Right ventricle myocardium superior (tissue), 1 donor: ENCODE results near the gene ZNF425. TPM values are rescaled to one million over a fixed set of nuclear protein-coding genes. Genes with fewer than 3 reads are reported as not detected.
"Not testable (repeated sequence)": the region's sequence is repeated elsewhere in the genome, so short reads cannot be mapped to it uniquely, and the experiment has no call there.

Experiments
- ATAC-seq: fragments of 200-7000 bp; cut with Tn5 transposase; one replicate; pipeline ENCODE4 v1.9.1; 2020; ENCODE audit warnings: mild to moderate bottlenecking; ENCODE audit not compliant: poor library complexity
- DNase-seq: peaks from one replicate; pipeline ENCODE4 v3.0.0-alpha.2; 2020
- intact Hi-C: fragments of 100-400 bp; cut with DNase I; formaldehyde crosslinking; loops from one replicate; pipeline ENCODE4 v1.11.2; 2022
- total RNA-seq: library from RNA; stranded (reverse); fragmentation: NEBNext Ultra II Directional; extraction: Animal tissue kit (Norgen Biotek cat#: 25700); gene quantifications from one replicate; pipeline ENCODE4 v1.2.1, GENCODE V29; 2021
- donor health status: DM: no; HTN: yes; CAD: no; lungs with severe emphysema.

The ZNF425 gene
- total RNA-seq, 1 donor from 2014 or later = 0.38 TPM

DNA sequence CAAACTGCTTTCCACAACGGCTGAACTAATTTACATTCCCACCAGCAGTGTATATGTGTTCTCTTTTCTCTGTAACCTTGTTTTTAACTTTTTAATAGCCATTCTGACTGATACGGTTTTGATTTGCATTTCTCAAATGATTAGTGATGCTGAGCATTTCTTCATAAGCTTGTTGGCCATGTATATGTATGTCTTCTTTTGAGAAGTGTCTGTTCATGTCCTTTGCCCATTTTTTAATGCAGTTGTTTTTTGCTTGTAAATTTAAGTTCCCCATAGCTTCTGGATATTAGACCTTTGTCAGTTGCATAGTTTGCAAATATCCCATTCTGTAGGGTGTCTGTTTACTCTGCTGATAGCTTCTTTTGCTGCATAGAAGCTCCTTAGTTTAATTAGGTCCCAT is 41.7 kb downstream of the ZNF425 start:
- ATAC-seq (no peak), DNase-seq (no peak)
- intact Hi-C loops = no loop called here

DNA sequence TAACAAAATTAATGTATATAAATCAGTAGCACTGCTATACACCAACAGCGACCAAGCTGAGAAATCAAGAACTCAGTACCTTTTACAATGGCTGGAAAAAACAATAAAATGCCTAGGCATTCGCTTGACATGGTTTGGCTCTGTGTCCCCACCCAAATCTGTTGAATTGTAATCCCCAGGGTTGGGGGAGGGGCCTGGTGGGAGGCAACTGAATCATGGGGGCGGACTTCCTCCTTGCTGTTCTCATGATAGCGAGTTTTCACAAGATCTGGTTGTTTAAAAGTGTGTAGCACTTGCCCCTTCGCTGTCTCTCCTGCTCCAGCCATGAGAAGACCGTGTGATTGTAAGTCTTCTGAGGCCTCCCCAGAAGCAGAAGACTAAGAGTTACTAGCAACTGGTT is 44.2 kb downstream of the ZNF425 start:
- intact Hi-C loops = no loop called here
- DNase-seq = no peak
- no peak for ATAC-seq

DNA sequence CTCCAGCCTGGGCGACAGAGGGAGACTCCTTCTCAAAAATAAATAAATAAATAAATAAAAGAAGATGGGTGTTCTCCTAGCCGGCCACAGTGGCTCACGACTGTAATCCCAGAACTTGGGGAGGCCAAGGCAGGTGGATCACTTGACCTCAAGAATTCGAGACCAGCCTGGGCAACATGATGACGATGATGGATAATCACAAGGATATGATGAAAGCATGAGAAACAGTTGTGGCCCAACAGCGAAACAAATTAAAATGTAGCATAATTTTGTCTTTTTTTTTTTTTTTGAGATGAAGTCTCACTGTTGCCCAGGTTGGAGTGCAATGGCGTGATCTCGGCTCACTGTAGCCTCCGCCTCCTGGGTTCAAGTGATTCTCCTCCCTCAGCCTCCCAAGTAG is 48.5 kb downstream of the ZNF425 start:
- DNase-seq (no peak), ATAC-seq (no peak)
- intact Hi-C loops = no loop called here

DNA sequence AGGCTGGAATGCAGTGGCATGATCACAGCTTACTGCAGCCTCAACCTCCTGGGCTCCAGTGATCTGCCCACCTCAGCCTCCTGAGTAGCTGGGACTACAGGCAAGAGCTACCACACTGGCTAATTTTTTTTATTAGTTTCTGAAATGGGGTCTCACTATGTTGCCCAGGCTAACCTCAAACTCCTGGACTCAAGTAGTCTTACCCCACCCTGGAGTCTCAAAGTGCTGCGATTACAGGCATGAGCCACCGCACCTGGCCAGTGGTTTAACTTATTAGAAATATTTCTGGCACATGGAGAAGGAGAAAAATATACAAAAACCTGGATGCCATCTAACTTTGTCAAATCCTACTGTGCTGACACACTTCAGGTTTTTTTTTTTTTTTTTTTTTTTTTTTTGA is 50.8 kb downstream of the ZNF425 start:
- ATAC-seq (no peak), DNase-seq (no peak)
- intact Hi-C loops = no loop called here

DNA sequence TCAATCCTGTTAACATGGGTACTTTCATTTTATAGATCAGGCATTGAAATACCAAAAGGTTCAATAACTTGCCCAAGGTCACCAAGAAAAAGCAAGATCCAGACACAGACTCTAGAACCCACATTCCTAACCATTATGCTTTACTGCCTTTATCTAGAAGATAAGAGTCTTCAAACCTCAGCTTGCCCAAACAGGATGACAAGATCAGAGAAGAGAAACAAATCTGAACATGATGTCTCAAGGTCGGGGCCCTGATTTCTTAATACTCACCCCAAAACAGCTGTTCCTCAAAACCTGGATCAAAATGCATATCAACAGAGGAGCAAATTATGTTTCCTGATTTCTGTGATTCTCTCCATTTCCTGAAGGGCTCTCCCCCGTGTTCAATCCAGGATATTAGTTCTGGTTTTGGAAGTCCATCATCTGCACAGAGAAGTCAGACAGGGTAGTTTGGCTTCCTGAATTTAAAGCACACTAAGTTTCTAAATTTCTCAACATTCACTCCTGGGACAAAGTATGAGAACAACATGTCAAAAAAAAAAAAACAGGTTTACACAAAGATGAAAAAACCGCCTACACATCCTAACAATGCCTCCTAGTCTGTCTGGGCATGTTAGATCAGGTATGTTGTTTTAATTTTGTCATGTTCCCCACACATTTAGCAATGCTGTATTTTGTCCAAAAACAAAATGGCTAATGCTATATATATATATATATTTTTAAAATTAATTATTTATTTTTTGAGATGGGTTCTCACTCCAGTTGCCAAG is 51.8 kb downstream of the ZNF425 start:
- DNase-seq (no peak), ATAC-seq (no peak)
- intact Hi-C loops = no loop called here

DNA sequence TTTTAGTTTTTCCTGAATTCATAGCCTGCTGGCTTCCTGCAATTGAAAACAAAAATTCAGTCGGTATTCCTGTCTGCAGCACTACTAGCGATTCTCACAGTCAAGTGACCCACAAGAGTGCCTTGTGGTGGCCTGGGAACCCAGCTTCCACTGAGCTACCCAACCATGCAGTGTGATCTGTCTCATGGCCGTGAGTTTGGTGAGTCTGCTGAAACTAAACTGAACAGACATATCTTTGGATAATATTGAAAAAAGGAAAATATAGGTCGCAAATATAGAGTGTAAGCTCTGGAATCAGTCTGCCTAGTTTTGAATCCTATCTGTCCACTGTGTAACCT is 53.7 kb downstream of the ZNF425 start:
- no peak for DNase-seq
- intact Hi-C loops = no loop called here
- no peak for ATAC-seq

DNA sequence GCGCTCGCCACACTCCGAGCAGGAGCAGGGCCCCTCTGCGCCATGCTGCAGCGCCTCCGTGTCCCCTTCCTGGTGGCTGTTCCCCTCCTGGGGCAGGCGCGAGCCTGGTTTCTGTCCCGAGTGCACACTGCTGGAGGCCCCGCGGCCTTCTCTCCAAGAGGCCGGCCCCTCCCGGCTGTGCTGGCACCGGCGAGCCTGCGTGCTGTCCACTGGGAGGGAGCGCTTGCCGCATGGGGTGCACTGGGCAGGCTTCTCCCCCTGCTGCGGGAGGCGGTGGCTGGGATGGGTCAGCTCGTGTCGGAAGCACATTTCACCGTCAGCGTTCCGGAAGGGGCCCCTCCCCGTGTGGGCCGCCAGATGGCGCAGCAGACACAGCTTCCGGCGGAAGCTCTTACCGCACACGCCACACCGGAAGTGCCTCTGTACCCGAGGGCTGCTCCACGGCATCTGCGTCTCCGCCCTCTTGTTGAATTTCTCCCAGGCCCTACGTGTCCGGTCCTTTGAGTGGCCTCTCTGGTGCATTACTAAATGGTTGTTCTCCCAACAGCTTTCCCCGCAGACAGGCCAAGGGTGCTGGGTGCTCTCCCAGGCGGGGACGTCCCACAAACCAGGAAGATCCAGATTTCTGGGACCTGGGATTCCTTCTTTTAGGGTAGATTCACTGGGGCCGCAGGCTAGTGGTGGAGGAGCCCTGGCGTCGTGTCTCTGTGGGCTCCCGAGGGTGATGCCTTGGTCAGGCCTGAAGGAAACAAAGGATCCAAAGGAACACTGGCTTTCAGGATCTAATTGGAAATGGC is 54.3 kb downstream of the ZNF425 start:
- DNase-seq (peak; percentile 61), ATAC-seq (peak; percentile 12)

DNA sequence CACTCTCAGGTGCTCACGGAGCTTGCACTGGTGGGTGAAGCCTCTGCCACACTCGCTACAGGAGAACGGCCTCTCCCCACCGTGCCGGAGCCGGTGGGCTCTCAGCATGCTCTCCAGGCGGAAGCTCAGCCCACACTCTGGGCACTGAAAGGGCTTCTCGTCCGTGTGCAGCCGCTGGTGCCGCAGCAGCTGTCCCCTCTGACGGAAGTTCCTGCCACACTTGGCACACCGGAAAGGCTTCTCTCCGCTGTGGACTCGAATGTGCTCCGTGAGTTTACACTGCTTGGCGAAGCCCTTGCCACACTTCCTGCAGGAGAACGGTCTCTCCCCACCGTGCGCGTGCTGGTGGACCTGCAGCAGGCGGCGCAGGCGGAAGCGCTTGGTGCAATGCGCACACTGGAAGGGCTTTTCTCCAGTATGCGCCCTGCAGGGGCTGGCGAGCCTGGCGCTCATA is 54.9 kb downstream of the ZNF425 start:
- intact Hi-C loops = no loop called here
- DNase-seq (no peak), ATAC-seq (peak; percentile 15)

More for the DNA sequence above, 54.3 kb downstream of the ZNF425 start:
- intact Hi-C loops = no loop called here

DNA sequence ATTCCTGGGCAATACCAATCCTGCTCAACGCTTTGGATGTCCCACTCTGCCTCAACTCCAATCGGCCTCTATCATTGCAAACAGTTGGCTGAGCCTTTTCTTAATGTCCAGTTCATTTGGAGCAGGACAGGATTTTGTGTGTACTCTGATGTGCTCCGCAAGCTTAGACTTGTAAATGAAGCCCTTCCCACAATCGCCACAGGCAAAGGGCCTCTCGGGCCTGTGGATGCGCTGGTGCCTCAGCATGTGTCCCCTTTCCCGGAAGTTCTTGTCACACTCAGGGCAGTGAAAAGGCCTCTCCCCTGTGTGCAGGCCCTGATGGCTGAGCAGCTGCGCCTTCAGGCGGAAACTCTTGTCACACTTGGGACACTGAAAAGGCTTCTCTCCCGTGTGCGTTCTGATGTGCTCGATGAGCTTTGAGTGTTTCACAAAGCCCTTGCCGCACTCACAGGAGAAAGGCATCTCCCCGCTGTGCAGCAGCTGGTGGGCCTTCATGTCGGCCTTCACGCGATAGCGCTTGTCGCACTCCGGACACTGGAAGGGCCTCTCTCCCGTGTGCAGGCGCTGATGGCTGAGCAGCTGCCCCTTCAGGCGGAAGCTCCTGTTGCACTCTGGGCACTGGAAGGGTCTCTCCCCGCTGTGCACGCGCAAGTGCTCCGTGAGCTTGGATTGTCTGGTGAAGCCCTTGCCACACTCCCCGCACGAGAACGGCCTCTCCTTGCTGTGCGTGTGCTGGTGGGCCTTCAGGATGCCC is 55.6 kb downstream of the ZNF425 start:
- DNase-seq (no peak), ATAC-seq (no peak)
- intact Hi-C loops = no loop called here

DNA sequence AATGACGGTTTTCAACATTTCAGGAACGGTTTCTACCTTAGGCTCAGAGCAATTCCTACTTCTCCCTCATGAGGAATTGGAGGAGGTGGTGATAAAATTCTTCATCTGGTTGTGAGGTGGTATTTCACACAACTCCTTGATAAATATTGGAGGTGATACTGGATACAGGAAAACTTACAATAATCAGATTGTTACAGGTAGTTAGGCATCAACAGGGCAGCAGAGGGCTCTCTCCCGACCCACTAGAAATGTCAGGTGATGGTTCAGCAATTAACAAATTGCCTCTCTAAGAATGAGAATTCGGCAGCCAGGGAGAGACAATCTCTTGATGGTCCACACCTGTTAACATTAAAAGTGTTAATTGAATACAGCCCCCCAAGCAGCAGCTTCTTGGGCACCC is 58.3 kb downstream of the ZNF425 start:
- DNase-seq (no peak), ATAC-seq (no peak)
- intact Hi-C loops = loop anchor here (5.0 to 10.0 kb wide), 2 partner anchors 41 to 63 kb away; partner anchors contain the start of gene PDIA4

DNA sequence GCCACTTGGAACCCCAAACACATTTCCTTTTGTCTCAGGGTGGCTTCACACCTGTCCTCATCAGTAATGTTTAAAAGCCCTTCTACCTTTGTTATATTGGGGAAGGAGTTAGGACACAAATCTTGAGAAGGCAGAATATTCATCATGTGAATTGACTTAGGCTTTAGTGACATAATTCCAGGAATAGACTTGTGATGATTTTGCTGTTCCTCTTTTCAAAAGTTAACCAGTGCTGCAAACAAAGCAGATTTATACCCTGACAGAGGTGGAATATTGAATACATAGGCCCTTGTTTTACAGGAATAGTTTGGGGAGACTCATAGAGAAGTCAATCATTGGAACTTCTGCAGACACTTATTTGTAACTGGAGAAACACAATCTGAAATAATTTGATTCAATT is 62.6 kb downstream of the ZNF425 start:
- intact Hi-C loops = loop anchor here (10.0 kb wide), 1 partner anchor 59 kb away; no protein-coding TSS in a partner anchor
- DNase-seq = no peak
- ATAC-seq = no peak

DNA sequence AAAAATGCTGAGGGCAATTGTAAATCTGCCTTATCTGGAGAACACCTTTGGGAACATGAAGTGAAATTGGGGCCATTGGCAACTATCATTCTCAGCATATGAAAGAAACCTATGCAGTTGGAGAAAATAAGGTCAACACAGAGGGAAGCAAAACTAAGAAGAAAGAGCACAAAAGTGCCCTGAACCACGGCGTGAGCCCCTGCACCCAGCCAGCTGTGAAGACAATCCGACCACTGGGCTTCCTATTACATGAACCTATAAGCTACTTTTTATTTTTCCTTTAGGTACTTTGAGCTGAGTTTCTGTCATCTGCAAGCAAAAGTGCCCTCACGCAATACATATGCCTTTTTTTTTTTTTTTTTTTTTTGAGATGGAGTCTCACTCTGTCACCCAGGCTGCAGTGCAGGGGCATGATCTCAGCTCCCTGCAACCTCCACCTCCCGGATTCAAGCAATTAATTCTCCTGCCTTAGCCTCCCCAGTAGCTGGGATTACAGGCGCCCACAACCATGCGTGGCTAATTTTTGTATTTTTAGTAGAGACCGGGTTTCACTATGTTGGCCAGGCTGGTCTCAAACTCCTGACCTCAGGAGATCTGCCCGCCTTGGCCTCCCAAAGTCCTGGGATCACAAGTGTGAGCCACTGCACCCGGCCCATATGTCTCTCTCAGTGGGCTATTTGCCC is 63.8 kb downstream of the ZNF425 start:
- not testable (repeated sequence) for ATAC-seq, DNase-seq
- intact Hi-C loops = loop anchor here (10.0 kb wide), 1 partner anchor 58 kb away; no protein-coding TSS in a partner anchor

DNA sequence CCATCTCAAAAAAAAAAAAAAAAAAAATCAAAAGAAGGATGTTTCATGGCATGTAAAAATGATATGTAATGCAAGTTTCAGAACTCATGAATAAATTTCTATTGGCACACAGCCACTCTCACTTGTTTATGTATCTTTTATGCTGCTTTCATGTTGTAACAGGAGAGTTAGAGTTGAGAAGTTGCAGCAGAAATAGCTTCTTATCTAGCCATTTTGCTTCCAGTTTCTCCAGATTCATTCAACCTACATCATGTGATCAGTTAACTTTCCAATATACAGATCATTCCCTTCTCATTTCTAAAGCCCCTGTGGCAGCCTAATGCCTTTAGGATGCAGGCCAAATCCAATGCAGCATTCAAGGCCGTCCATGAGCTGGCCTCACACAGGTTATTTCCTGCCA is 66.0 kb downstream of the ZNF425 start:
- DNase-seq = no peak
- ATAC-seq = no peak
- intact Hi-C loops = loop anchor here (10.0 kb wide), 1 partner anchor 55 kb away; no protein-coding TSS in a partner anchor

DNA sequence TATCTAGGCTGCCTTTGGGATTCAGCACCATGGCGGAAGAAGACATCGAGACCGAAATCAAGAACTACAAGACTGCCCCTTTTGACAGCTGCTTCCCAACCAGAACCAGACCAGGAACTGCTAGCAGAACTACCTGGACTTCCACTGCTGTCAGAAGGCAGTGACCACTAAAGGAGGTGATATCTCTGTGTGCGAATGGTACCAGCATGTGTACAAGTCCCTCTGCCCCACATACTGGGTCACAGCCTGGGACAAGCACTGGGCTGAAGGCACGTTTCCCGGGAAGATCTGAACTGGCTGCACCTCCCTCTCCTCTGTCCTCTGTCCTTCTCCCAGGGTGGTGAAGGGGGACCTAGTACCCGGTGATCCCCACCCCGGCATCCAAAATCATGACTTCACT is 72.2 kb downstream of the ZNF425 start:
- no peak for ATAC-seq
- no peak for DNase-seq
- intact Hi-C loops = no loop called here

DNA sequence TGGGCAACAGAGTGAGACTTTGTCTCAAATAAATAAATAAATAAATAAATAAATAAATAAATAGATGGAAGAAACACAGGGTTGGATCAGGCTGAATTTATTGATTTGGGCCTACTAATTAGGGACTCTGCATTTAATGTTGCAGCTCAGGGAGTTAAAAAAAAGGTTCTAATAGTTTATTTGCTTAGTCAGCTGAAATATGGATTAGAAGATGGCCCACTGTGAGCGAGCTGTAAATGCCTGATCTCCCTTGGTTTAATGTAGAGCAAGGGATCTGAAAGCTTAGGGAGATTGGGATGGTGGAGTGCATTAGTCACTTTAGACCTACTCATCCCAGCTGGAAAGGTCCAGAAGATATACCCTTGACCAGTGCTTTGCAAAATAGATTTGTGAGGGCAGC is 72.7 kb downstream of the ZNF425 start:
- DNase-seq = no peak
- ATAC-seq = no peak
- intact Hi-C loops = no loop called here
